ENCODE results near the gene SHMT1. TPM values are rescaled to one million over a fixed set of nuclear protein-coding genes. Genes with fewer than 3 reads are reported as not detected.
"Not testable (repeated sequence)": the region's sequence is repeated elsewhere in the genome, so short reads cannot be mapped to it uniquely, and the experiment has no call there.

SHMT1 gene
- polyA plus RNA-seq, 3 donors, result 4.2 to 17.9 (median 16.6) TPM

DNA sequence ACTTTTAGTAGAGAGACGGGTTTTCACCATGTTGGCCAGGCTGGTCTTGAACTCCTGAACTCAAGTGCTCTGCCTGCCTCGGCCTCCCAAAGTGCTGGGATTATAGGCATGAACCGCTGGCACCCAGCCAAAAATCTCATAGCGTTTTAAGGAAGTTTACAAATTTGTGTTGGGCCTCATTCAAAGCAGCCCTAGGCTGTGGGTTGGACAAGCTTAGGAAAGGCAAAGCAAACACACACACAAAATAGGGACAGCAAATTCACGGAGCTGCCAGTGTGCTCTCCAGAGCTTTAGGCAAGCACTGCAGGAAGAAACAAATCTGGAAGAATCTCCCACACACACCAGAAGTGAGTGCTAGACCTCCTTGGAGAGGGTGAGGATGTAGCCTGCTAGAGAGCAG is 39.8 kb upstream of the SHMT1 start:
- H3K4me2 ChIP-seq (replicated peaks; ENCODE audit: extremely low read depth, low read length, poor library complexity, severe bottlenecking); H3K27ac ChIP-seq (ENCODE audit: low read depth in 1 of 2, low read length in 2 of 2); H3K27me3 Mint-ChIP-seq (ENCODE audit: low read depth in 3 of 3); H2AFZ ChIP-seq (ENCODE audit: insufficient read depth, low read depth, low read length, poor library complexity, severe bottlenecking); H3K36me3 ChIP-seq (replicated peaks in 1 of 2; ENCODE audit: control insufficient read depth in 1 of 2, insufficient read depth in 2 of 2, low read length in 2 of 2); H3K4me3 Mint-ChIP-seq; H3K27me3 ChIP-seq (ENCODE audit: control insufficient read depth in 2 of 2, insufficient read depth in 2 of 2, low read length in 2 of 2); H4K20me1 ChIP-seq (ENCODE audit: insufficient read depth, low read length); H3K36me3 Mint-ChIP-seq; H3K27ac Mint-ChIP-seq; H3K4me1 ChIP-seq (ENCODE audit: control insufficient read depth in 1 of 2, insufficient read depth in 2 of 2, low read length in 2 of 2); H3K4me3 ChIP-seq (replicated peaks in 1 of 3; ENCODE audit: low read depth in 2 of 3, low read length in 3 of 3); H3K9me3 Mint-ChIP-seq; H3K79me2 ChIP-seq (ENCODE audit: insufficient read depth, low read length); H3K9me3 ChIP-seq (replicated peaks in 1 of 2; ENCODE audit: control insufficient read depth in 1 of 2, insufficient read depth in 1 of 2, low read length in 2 of 2); H3K9ac ChIP-seq (ENCODE audit: insufficient read depth, low read length, poor library complexity, severe bottlenecking); intact Hi-C loops (cut with micrococcal nuclease); H3K4me1 Mint-ChIP-seq: not testable (repeated sequence)
- WGBS (ENCODE audit: insufficient coverage), result no CpG with 5 or more reads among the region's 5 CpGs
- DNase-seq, result peak in 2 of 3 donors; percentile 14 to 45

DNA sequence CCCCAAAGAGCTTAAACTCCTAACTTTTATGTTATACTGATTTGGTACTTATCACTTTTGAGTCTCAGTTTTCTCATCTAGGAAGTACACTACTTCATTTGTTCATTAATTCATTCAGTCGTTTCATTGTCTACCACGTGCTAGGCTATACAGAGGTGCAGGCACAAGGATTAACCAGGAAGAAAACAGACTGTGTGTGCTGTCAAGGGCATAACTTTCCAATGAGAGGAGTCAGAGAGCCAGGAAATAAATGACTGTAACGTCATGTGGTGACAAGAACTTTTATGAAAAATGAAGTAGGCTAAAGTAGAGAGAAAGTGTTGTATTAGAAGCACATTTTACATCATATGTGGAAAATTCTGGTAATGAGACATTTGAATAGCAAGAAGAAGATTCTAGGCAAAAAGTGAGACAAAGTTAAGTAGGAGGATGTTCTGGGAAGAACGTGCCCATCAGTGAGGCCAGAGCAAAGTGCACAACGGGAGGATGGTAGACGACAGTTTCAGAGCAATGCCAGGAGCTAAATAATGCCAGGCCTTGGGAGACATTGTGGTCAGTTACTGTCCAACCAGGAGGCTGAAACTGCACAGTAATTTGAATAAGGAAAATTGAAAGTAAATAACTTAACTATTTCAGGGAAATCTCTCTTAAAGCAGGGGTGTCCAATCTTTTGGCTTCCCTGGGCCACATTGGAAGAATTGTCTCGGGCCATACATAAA is 38.7 kb upstream of the SHMT1 start:
- H3K27ac Mint-ChIP-seq; H3K9me3 Mint-ChIP-seq; H3K4me3 ChIP-seq (replicated peaks in 1 of 3; ENCODE audit: low read depth in 2 of 3, low read length in 3 of 3); H3K36me3 ChIP-seq (replicated peaks in 1 of 2; ENCODE audit: control insufficient read depth in 1 of 2, insufficient read depth in 2 of 2, low read length in 2 of 2); H4K20me1 ChIP-seq (ENCODE audit: insufficient read depth, low read length); H3K4me2 ChIP-seq (replicated peaks; ENCODE audit: extremely low read depth, low read length, poor library complexity, severe bottlenecking); H3K9me3 ChIP-seq (replicated peaks in 1 of 2; ENCODE audit: control insufficient read depth in 1 of 2, insufficient read depth in 1 of 2, low read length in 2 of 2); H3K9ac ChIP-seq (ENCODE audit: insufficient read depth, low read length, poor library complexity, severe bottlenecking); H3K4me1 ChIP-seq (ENCODE audit: control insufficient read depth in 1 of 2, insufficient read depth in 2 of 2, low read length in 2 of 2); H3K4me1 Mint-ChIP-seq; DNase-seq; intact Hi-C loops (cut with micrococcal nuclease); H3K36me3 Mint-ChIP-seq; H3K27me3 ChIP-seq (ENCODE audit: control insufficient read depth in 2 of 2, insufficient read depth in 2 of 2, low read length in 2 of 2); H2AFZ ChIP-seq (ENCODE audit: insufficient read depth, low read depth, low read length, poor library complexity, severe bottlenecking); H3K27ac ChIP-seq (ENCODE audit: low read depth in 1 of 2, low read length in 2 of 2); H3K4me3 Mint-ChIP-seq; H3K79me2 ChIP-seq (ENCODE audit: insufficient read depth, low read length); H3K27me3 Mint-ChIP-seq (ENCODE audit: low read depth in 3 of 3): not testable (repeated sequence)
- WGBS (ENCODE audit: insufficient coverage), result 100% methylated on average over 1 of the region's 7 CpGs

DNA sequence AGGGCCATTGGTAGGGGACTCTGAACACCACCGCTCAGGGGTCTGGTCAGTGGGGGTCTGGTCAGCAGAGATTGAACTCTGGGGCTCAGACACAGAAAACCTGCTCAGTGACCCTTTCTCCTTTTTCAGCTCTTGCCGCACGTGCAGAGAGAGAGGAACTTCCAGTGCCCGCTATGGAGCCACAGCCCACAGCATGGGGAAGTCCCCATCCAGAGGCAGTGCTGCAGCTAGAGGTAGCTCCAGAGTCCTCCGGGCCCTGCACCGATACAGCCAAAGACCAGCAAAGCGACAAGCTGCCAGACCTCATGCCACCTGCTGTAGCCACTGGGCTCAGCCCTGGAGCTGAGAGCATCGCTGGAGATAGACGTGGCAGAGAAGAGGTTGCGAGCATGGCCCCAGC is 25.4 kb upstream of the SHMT1 start:
- H3K4me2 ChIP-seq (replicated peaks; ENCODE audit: extremely low read depth, low read length, poor library complexity, severe bottlenecking); H3K9ac ChIP-seq (ENCODE audit: insufficient read depth, low read length, poor library complexity, severe bottlenecking); H3K27ac Mint-ChIP-seq; H3K27me3 ChIP-seq (ENCODE audit: control insufficient read depth in 2 of 2, insufficient read depth in 2 of 2, low read length in 2 of 2); H3K4me3 ChIP-seq (replicated peaks in 1 of 3; ENCODE audit: low read depth in 2 of 3, low read length in 3 of 3); H3K9me3 ChIP-seq (replicated peaks in 1 of 2; ENCODE audit: control insufficient read depth in 1 of 2, insufficient read depth in 1 of 2, low read length in 2 of 2); H3K27ac ChIP-seq (ENCODE audit: low read depth in 1 of 2, low read length in 2 of 2); DNase-seq; H4K20me1 ChIP-seq (ENCODE audit: insufficient read depth, low read length); H3K4me3 Mint-ChIP-seq; H3K4me1 Mint-ChIP-seq; H3K4me1 ChIP-seq (ENCODE audit: control insufficient read depth in 1 of 2, insufficient read depth in 2 of 2, low read length in 2 of 2); H3K36me3 Mint-ChIP-seq; H3K36me3 ChIP-seq (replicated peaks in 1 of 2; ENCODE audit: control insufficient read depth in 1 of 2, insufficient read depth in 2 of 2, low read length in 2 of 2); H2AFZ ChIP-seq (ENCODE audit: insufficient read depth, low read depth, low read length, poor library complexity, severe bottlenecking); H3K9me3 Mint-ChIP-seq; intact Hi-C loops (cut with micrococcal nuclease); H3K79me2 ChIP-seq (ENCODE audit: insufficient read depth, low read length): not testable (repeated sequence)
- WGBS (ENCODE audit: insufficient coverage), result no CpG with 5 or more reads among the region's 10 CpGs
- peaks cover 12 to 24% (median 19%) of the 10 kb centered on the region in 3 donors for H3K27me3 Mint-ChIP-seq (ENCODE audit: low read depth in 3 of 3)

DNA sequence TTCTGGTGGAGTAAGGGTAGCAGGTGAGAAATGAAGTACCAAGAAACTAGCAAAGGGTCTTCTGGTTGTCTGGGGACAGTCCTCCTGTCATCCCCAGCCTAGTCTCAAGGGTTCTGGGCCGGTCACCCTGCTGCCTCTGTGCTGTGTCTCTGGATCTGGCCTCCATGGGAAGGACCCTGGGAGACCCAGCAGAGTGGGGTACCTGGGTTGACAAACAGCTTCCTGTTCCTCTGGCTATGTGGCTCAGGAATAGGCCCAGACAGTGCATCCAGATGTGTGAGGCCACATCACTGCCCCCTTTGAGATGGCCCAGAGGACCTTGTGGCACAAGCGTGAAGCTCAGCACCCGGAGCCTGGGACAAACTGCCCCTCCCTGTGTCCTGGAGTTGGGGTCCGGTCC is 24.9 kb upstream of the SHMT1 start:
- H3K27me3 Mint-ChIP-seq (ENCODE audit: low read depth in 3 of 3), result peaks cover 17 to 28% (median 21%) of the 10 kb centered on the region in 3 donors
- DNase-seq; H3K4me1 ChIP-seq (ENCODE audit: control insufficient read depth in 1 of 2, insufficient read depth in 2 of 2, low read length in 2 of 2); H3K4me2 ChIP-seq (replicated peaks; ENCODE audit: extremely low read depth, low read length, poor library complexity, severe bottlenecking); H3K4me3 ChIP-seq (replicated peaks in 1 of 3; ENCODE audit: low read depth in 2 of 3, low read length in 3 of 3); intact Hi-C loops (cut with micrococcal nuclease); H3K27ac ChIP-seq (ENCODE audit: low read depth in 1 of 2, low read length in 2 of 2); H2AFZ ChIP-seq (ENCODE audit: insufficient read depth, low read depth, low read length, poor library complexity, severe bottlenecking); H3K79me2 ChIP-seq (ENCODE audit: insufficient read depth, low read length); H3K4me3 Mint-ChIP-seq; H3K9me3 ChIP-seq (replicated peaks in 1 of 2; ENCODE audit: control insufficient read depth in 1 of 2, insufficient read depth in 1 of 2, low read length in 2 of 2); H3K36me3 ChIP-seq (replicated peaks in 1 of 2; ENCODE audit: control insufficient read depth in 1 of 2, insufficient read depth in 2 of 2, low read length in 2 of 2); H3K4me1 Mint-ChIP-seq; H3K36me3 Mint-ChIP-seq; H3K9ac ChIP-seq (ENCODE audit: insufficient read depth, low read length, poor library complexity, severe bottlenecking); H3K27me3 ChIP-seq (ENCODE audit: control insufficient read depth in 2 of 2, insufficient read depth in 2 of 2, low read length in 2 of 2); H3K9me3 Mint-ChIP-seq; H3K27ac Mint-ChIP-seq; H4K20me1 ChIP-seq (ENCODE audit: insufficient read depth, low read length): not testable (repeated sequence)
- 59% methylated on average over 3 of the region's 4 CpGs for WGBS (ENCODE audit: insufficient coverage)

Data from CD14-positive monocyte (primary cell).